CD8-positive, alpha-beta memory T cell (primary cell): Measurements from ENCODE around the gene PRSS50. TPM values are rescaled to one million over a fixed set of nuclear protein-coding genes. Genes with fewer than 3 reads are reported as not detected.

Source experiments
- CTCF ChIA-PET: fragments of 350-600 bp; sonication (Branson Sonifier 250); formaldehyde crosslinking; loops from one replicate; lab custom pipeline; 2021; ENCODE audit warnings: antibody characterized with exemption; lab: Charles Lee
- POLR2A ChIA-PET: fragments of 350-600 bp; sonication (Branson Sonifier 250); formaldehyde crosslinking; loops from one replicate; lab custom pipeline; 2021; ENCODE audit warnings: antibody characterized with exemption; lab: Charles Lee
- DNase-seq, 5 donors: peaks; one replicate each; pipeline versions ENCODE4 v3.0.0 to v3.0.0-alpha.2; 2020 to 2022; ENCODE audit warnings: mixed read lengths in 1 of 5
- H3K27ac ChIP-seq: one replicate; pipeline ENCODE4 v1.7.0; 2013; ENCODE audit warnings: low read depth, mild to moderate bottlenecking, low read length, moderate library complexity
- H3K27me3 ChIP-seq: 2 replicates; pipeline ENCODE4 v1.7.0; 2013; ENCODE audit warnings: low read length, mild to moderate bottlenecking; ENCODE audit not compliant: insufficient read depth, poor library complexity, severe bottlenecking
- H3K36me3 ChIP-seq: 2 replicates; pipeline ENCODE4 v1.7.0; 2013; ENCODE audit warnings: mild to moderate bottlenecking, low read length, moderate library complexity; ENCODE audit not compliant: insufficient read depth
- H3K4me1 ChIP-seq: 2 replicates; pipeline ENCODE4 v1.7.0; 2013; ENCODE audit warnings: mild to moderate bottlenecking, low read length, moderate library complexity; ENCODE audit not compliant: insufficient read depth
- H3K4me3 ChIP-seq: 2 replicates; pipeline ENCODE4 v1.7.0; 2013; ENCODE audit warnings: mild to moderate bottlenecking, low read length
- H3K9me3 ChIP-seq: 2 replicates; pipeline ENCODE4 v1.7.0; 2013; ENCODE audit warnings: mild to moderate bottlenecking, low read length
- H3K27ac Mint-ChIP-seq, 8 donors: one replicate each; pipeline ENCODE4 v1.8.0; 2020 to 2021; ENCODE audit warnings: mixed read lengths in 8 of 8, mild to moderate bottlenecking in 6 of 8, inconsistent platforms in 3 of 8, moderate library complexity in 3 of 8
- H3K27me3 Mint-ChIP-seq, 2 donors: one replicate each; pipeline ENCODE4 v1.8.0; 2020 to 2021; ENCODE audit warnings: mixed read lengths in 2 of 2, mild to moderate bottlenecking in 1 of 2, moderate library complexity in 1 of 2
- H3K36me3 Mint-ChIP-seq, 3 donors: one replicate each; pipeline ENCODE4 v1.8.0; 2020 to 2021; ENCODE audit warnings: mixed read lengths in 3 of 3, inconsistent platforms in 1 of 3, mild to moderate bottlenecking in 1 of 3
- H3K4me1 Mint-ChIP-seq, 3 donors: one replicate each; pipeline ENCODE4 v1.8.0; 2020 to 2021; ENCODE audit warnings: mixed read lengths in 3 of 3, inconsistent platforms in 1 of 3, mild to moderate bottlenecking in 1 of 3
- H3K4me3 Mint-ChIP-seq, 7 donors: one replicate each; pipeline ENCODE4 v1.8.0; 2020 to 2021; ENCODE audit warnings: mixed read lengths in 7 of 7, mild to moderate bottlenecking in 6 of 7, moderate library complexity in 4 of 7, inconsistent platforms in 2 of 7
- H3K9me3 Mint-ChIP-seq, 5 donors: one replicate each; pipeline ENCODE4 v1.8.0; 2020 to 2022; ENCODE audit warnings: mixed read lengths in 5 of 5, mild to moderate bottlenecking in 3 of 5, moderate library complexity in 2 of 5, inconsistent platforms in 1 of 5
- polyA plus RNA-seq: library from polyadenylated mRNA; unstranded; fragments of 300-500 nt; fragmentation: Illumina TruSeq; gene quantifications from one replicate; pipeline ENCODE4 v1.2.3, GENCODE V29; 2021
- total RNA-seq, 2 experiments: library from RNA; stranded (reverse); gene quantifications; one replicate each; pipeline ENCODE4 v1.2.3, GENCODE V29; 2021

The PRSS50 gene
- total and polyA plus RNA-seq, 3 experiments from 2014 or later = 0.13 TPM; not detected in 2

DNA sequence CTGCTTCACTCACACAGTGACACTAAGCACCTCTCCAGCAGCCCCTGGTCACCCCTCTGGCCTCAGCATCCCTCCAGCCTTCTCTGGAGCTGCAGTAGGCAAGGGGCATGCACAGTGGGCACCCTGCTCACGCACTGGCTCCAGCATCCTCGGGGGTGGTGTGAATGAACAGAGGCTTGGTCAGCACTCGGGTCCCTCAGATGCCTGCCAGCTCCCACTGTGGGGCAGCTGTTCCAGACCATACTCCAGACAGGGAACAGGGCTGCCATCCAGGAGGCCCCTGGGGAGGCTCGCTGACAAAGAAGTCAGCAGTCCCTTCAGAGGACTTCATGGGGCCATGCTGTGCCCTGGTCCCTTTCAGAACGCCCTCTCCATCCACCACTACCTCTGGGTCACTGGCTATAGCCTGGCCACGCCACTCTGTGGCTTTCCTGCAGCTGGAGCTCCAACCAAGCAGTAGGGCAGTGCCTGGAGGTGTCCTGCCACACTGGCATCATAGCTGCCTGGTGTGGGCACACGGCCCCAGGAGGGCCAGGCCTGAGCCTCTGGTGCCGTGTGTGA, 50.5 kb downstream of the PRSS50 start:
- peaks cover 0 to 2% (median 0%) of the 10 kb centered on the region in 5 donors for H3K9me3 Mint-ChIP-seq
- H3K36me3 Mint-ChIP-seq = no peaks in the 10 kb centered on the region
- Histone ChIP-seq H3K27me3 (no peaks in the 10 kb centered on the region), H3K9me3 (no peaks in the 10 kb centered on the region), H3K27ac (no peak overlapping the region), H3K4me3 (no peak overlapping the region), H3K4me1 (no peaks in the 10 kb centered on the region), H3K36me3 (no peaks in the 10 kb centered on the region)
- POLR2A ChIA-PET = no interaction called here
- no peak for DNase-seq
- CTCF ChIA-PET = no interaction called here
- no peak overlapping the region for H3K4me3 Mint-ChIP-seq
- H3K27me3 Mint-ChIP-seq = peaks cover 6 to 8% of the 10 kb centered on the region in 2 donors
- H3K27ac Mint-ChIP-seq = no peak overlapping the region
- H3K4me1 Mint-ChIP-seq = no peaks in the 10 kb centered on the region

DNA sequence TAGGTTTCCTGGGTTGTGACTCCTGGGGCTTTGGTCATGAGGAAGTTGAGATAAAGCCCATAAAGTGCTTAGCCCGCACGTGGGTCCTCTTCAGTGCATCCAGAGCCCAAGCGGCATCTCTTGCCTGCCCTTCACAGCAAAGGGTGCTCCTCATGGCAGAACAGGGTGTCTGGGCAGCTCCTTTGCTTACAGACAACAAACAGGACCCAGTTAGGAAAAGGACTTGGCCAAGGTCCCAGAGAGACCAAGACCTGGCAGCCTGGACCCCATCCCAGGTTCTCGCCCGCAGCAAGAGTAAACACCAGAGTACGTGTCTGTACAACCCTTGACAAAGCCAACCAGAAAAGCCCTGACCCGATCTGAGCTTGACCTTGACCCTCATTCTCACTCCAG, 51.2 kb downstream of the PRSS50 start:
- no peaks in the 10 kb centered on the region for H3K36me3 Mint-ChIP-seq
- Histone ChIP-seq H3K27ac (no peak overlapping the region), H3K27me3 (no peaks in the 10 kb centered on the region), H3K4me3 (no peak overlapping the region), H3K4me1 (no peaks in the 10 kb centered on the region), H3K9me3 (no peaks in the 10 kb centered on the region), H3K36me3 (no peaks in the 10 kb centered on the region)
- H3K4me3 Mint-ChIP-seq = no peak overlapping the region
- DNase-seq = no peak
- H3K27me3 Mint-ChIP-seq = peaks cover 10% of the 10 kb centered on the region in 2 donors
- CTCF ChIA-PET = interaction anchor here (1.2 kb wide), 1 partner anchor 178 kb away, joined by 3 read pairs; no protein-coding TSS in a partner anchor
- no peak overlapping the region for H3K27ac Mint-ChIP-seq
- H3K9me3 Mint-ChIP-seq = peaks cover 0 to 2% (median 0%) of the 10 kb centered on the region in 5 donors
- POLR2A ChIA-PET = no interaction called here
- H3K4me1 Mint-ChIP-seq = no peaks in the 10 kb centered on the region

DNA sequence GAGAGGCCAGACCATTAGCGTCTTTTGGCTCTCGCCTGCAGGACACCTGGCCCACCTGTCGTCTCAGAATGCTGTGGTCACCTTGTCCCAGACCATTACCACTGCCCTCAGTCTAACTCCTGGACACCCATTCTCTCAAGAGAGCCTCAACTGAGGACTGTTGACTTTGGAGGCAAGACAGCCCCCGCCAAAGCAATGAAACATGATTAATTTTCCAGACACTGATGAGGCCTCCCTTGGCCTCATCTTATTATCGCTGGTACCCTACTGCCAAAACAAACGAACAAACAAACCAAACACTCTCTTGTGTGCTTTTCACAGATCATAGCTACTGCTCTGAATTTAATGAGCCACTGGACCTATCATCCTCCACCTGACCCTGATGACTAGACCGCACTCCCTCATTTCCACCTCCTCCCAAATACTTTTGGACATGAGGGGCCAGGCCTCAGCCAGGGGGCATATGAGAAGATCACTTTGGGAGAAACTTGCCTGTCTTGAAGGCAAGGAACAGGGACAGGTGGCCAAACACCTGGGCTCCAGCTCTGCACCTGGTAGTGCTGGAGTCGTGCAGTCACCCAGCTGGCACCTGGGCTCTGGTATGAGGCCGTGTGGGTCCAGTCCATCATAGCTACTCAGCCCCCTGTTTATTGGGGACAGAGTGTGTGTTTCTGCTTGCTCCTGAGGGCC, 51.8 kb downstream of the PRSS50 start:
- Histone ChIP-seq H3K27ac (no peak overlapping the region), H3K36me3 (no peaks in the 10 kb centered on the region), H3K4me1 (no peaks in the 10 kb centered on the region), H3K9me3 (no peaks in the 10 kb centered on the region), H3K4me3 (no peak overlapping the region), H3K27me3 (no peaks in the 10 kb centered on the region)
- H3K9me3 Mint-ChIP-seq = peaks cover 0 to 2% (median 0%) of the 10 kb centered on the region in 5 donors
- ChIA-PET CTCF (interaction anchor here (1.2 kb wide), 1 partner anchor 177 kb away, joined by 3 read pairs; no protein-coding TSS in a partner anchor), POLR2A (no interaction called here)
- DNase-seq = no peak
- H3K27me3 Mint-ChIP-seq = peaks cover 10 to 12% of the 10 kb centered on the region in 2 donors
- no peak overlapping the region for H3K27ac Mint-ChIP-seq
- H3K4me3 Mint-ChIP-seq = no peak overlapping the region
- no peaks in the 10 kb centered on the region for H3K4me1 Mint-ChIP-seq
- H3K36me3 Mint-ChIP-seq = no peaks in the 10 kb centered on the region

DNA sequence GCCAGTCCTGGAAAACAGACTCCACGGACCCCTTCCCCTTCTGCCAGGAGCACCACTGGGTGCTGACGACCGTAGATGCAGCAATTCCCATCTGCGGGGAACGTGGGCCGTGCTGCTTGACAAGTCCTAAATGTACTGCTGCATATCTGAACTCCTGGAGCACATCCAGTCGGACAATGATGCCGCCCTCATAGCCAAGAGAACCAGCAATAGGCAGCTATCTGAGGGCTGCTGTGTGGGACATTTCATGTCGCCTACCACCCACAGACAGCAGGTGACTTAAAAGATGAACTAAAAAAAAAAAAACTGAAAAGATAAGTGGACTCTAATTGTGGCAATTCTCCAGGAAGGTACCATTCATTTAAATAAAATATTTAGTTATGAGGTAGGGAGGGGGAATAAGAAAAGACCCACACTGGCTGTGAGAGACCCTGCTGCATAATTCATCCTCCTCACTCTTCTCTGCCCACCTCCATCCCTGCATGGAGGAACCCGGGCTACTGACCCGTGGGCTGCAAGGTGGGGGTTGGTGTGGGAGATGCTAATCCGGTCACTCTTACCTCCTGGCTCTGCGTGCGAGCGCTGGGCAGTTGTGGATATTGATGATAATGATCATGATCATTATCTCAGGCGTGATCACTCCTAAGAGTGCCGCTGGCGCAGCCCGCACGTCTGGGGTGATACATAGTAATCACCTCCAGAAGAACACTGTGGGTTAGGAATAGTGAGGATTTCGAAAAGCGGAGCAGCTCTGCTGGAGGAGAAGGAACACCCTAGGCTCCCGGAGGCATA, 52.5 kb downstream of the PRSS50 start:
- no peak for DNase-seq
- Mint-ChIP-seq H3K27ac (no peak overlapping the region), H3K4me3 (no peak overlapping the region), H3K4me1 (no peaks in the 10 kb centered on the region), H3K27me3 (peaks cover 10 to 12% of the 10 kb centered on the region in 2 donors), H3K36me3 (no peaks in the 10 kb centered on the region), H3K9me3 (peaks cover 0 to 2% (median 0%) of the 10 kb centered on the region in 5 donors)
- Histone ChIP-seq H3K27ac (no peak overlapping the region), H3K9me3 (no peaks in the 10 kb centered on the region), H3K27me3 (no peaks in the 10 kb centered on the region), H3K4me1 (no peaks in the 10 kb centered on the region), H3K4me3 (no peak overlapping the region), H3K36me3 (no peaks in the 10 kb centered on the region)
- ChIA-PET POLR2A (no interaction called here), CTCF (interaction anchor here (1.2 kb wide), 1 partner anchor 177 kb away, joined by 3 read pairs; no protein-coding TSS in a partner anchor)

- Histone ChIP-seq H3K4me1 (no peaks in the 10 kb centered on the region), H3K27me3 (no peaks in the 10 kb centered on the region), H3K9me3 (no peaks in the 10 kb centered on the region), H3K27ac (no peak overlapping the region), H3K36me3 (no peaks in the 10 kb centered on the region), H3K4me3 (no peak overlapping the region)
- POLR2A ChIA-PET = no interaction called here
- Mint-ChIP-seq H3K4me3 (peak overlapping the region in 1 of 7 donors; percentile 8), H3K4me1 (no peaks in the 10 kb centered on the region), H3K27ac (no peak overlapping the region), H3K36me3 (no peaks in the 10 kb centered on the region), H3K9me3 (peaks cover 0 to 2% (median 0%) of the 10 kb centered on the region in 5 donors), H3K27me3 (peaks cover 10 to 12% of the 10 kb centered on the region in 2 donors)
- DNase-seq = no peak
- CTCF ChIA-PET = no interaction called here
Measured at GRCh38 chr3:46664188-46664970, 53.3 kb downstream of the PRSS50 start.

DNA sequence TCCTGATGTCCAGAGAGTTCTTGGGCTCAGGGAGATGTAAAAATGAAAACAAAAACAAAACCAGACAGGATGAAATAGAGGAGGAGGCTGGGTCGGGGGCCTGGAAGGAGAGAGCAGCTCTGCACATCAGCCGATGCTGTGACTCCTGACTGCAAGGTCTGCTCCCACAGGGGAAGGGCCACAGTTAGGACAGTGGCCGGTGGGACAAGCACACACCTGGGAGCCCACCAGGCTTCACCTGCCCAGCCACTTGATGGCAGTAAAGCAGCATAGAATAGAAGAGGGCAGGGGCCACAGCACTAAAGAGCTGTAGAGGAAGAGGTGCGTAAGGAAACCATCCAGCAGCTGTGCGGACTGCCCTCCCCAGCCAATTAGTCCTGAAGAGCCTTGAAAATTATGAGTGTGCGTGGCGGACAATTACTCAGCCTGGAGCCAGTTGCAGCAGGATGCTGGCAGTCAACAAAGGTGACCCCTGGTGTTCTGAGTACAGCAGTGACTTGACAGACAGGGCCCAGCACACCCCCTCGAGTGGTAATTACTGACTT, 54.0 kb downstream of the PRSS50 start:
- peak overlapping the region in 1 of 7 donors; percentile 8 for H3K4me3 Mint-ChIP-seq
- CTCF ChIA-PET = no interaction called here
- H3K4me1 Mint-ChIP-seq = no peaks in the 10 kb centered on the region
- H3K27ac ChIP-seq = no peak overlapping the region
- H3K27me3 Mint-ChIP-seq = peaks cover 10 to 12% of the 10 kb centered on the region in 2 donors
- H3K36me3 Mint-ChIP-seq = no peaks in the 10 kb centered on the region
- no peak for DNase-seq
- H3K4me3 ChIP-seq = no peak overlapping the region
- POLR2A ChIA-PET = no interaction called here
- H3K27ac Mint-ChIP-seq = no peak overlapping the region
- no peaks in the 10 kb centered on the region for H3K9me3 ChIP-seq
- H3K36me3 ChIP-seq = no peaks in the 10 kb centered on the region
- H3K4me1 ChIP-seq = no peaks in the 10 kb centered on the region
- peaks cover 0 to 2% (median 0%) of the 10 kb centered on the region in 5 donors for H3K9me3 Mint-ChIP-seq
- no peaks in the 10 kb centered on the region for H3K27me3 ChIP-seq

DNA sequence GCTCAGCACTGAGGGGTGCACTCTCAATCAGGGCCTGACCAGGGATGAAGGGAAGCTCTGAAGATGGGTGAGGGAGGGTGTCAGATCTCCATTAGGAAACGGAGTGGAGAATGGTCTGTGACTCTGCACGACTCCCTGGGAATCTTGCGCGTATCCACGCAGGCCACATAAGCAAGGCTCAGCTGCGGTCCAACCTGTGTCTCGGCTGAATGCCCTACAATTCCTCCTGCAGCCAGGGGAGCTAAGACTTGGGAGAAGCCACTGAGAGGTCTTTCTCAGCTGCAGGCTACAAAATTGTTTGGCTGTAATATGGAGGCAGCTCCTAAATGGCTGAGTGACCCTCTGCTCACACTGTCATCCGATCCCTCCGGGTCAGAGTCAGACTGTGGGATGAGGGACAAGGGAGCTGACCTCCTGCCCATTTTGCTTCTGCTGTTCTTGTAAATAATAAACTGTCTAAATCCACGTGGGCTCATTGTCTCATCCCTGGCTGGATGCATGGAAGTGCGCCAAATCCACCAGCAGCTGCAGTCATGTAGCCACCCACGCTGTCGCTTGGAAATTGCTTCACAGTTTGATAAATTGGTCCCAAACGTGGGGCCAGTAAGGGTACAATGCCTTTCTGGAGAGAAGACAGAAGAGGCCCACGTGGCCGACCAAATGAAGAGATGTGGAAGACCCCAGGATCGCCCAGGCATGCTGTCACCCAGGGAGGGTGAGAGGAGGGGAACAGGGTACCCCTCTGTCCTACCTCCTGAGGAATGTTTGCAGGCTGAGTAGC, 54.7 kb downstream of the PRSS50 start:
- no peaks in the 10 kb centered on the region for H3K4me1 Mint-ChIP-seq
- CTCF ChIA-PET = no interaction called here
- no peak for DNase-seq
- H3K4me3 ChIP-seq = no peak overlapping the region
- peaks cover 10 to 12% of the 10 kb centered on the region in 2 donors for H3K27me3 Mint-ChIP-seq
- H3K36me3 Mint-ChIP-seq = no peaks in the 10 kb centered on the region
- no peaks in the 10 kb centered on the region for H3K36me3 ChIP-seq
- peaks cover 0 to 2% (median 0%) of the 10 kb centered on the region in 5 donors for H3K9me3 Mint-ChIP-seq
- H3K27me3 ChIP-seq = no peaks in the 10 kb centered on the region
- H3K9me3 ChIP-seq = no peaks in the 10 kb centered on the region
- H3K27ac Mint-ChIP-seq = no peak overlapping the region
- no peaks in the 10 kb centered on the region for H3K4me1 ChIP-seq
- POLR2A ChIA-PET = no interaction called here
- no peak overlapping the region for H3K27ac ChIP-seq
- no peak overlapping the region for H3K4me3 Mint-ChIP-seq
